ENCODE results near the gene GAB4.

DNA sequence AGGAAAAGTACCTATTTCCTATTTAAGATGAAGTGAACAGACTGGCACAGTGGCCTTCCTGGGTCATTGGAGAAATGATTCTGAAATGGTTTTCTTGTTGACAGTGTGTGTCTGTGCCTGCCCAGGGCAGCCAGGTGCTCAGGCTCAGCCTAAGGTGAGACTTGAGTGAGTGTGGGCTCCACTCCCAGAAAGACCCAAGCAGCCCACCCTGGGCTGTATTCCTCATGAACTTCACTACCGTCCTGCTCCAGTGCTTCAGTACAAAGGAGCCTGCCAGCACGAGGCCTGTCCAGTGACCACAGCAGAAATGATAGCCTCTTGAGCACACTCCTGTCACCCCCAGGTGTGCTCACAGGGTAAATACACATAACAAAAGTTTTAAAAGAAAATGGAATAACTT is 49.5 kb downstream of the GAB4 start:
- TF ChIP-seq NANOG (IDR thresholded peaks at IDR 0.05; ENCODE audit: insufficient read depth, low read depth, low read length, poor library complexity, severe bottlenecking) (no peak), SIN3A (conservative IDR thresholded peaks at IDR 0.05 in 1 of 2, IDR thresholded peaks at IDR 0.05 in 1 of 2; ENCODE audit: low read depth in 1 of 2, low read length in 2 of 2) (no peak), TAF1 (IDR thresholded peaks at IDR 0.05; ENCODE audit: low read depth, low read length) (no peak), HDAC6 (IDR thresholded peaks at IDR 0.05; ENCODE audit: low read depth, low read length) (no peak), EZH2 (IDR thresholded peaks at IDR 0.05; ENCODE audit: low read depth, low read length, severe bottlenecking) (no peak), POLR2AphosphoS5 (IDR thresholded peaks at IDR 0.05; ENCODE audit: low read depth, low read length) (no peak), SRF (IDR thresholded peaks at IDR 0.05; ENCODE audit: low read depth, low read length) (no peak), BRCA1 (IDR thresholded peaks at IDR 0.05; ENCODE audit: low read depth, low read length) (no peak), NRF1 (IDR thresholded peaks at IDR 0.05; ENCODE audit: low read depth, low read length) (no peak)
- TF ChIP-seq, protein P1, sequence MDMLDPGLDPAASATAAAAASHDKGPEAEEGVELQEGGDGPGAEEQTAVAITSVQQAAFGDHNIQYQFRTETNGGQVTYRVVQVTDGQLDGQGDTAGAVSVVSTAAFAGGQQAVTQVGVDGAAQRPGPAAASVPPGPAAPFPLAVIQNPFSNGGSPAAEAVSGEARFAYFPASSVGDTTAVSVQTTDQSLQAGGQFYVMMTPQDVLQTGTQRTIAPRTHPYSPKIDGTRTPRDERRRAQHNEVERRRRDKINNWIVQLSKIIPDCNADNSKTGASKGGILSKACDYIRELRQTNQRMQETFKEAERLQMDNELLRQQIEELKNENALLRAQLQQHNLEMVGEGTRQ (IDR thresholded peaks at IDR 0.05; ENCODE audit: low read length) = no peak
- TF ChIP-seq, protein P2, sequence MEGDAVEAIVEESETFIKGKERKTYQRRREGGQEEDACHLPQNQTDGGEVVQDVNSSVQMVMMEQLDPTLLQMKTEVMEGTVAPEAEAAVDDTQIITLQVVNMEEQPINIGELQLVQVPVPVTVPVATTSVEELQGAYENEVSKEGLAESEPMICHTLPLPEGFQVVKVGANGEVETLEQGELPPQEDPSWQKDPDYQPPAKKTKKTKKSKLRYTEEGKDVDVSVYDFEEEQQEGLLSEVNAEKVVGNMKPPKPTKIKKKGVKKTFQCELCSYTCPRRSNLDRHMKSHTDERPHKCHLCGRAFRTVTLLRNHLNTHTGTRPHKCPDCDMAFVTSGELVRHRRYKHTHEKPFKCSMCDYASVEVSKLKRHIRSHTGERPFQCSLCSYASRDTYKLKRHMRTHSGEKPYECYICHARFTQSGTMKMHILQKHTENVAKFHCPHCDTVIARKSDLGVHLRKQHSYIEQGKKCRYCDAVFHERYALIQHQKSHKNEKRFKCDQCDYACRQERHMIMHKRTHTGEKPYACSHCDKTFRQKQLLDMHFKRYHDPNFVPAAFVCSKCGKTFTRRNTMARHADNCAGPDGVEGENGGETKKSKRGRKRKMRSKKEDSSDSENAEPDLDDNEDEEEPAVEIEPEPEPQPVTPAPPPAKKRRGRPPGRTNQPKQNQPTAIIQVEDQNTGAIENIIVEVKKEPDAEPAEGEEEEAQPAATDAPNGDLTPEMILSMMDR (IDR thresholded peaks at IDR 0.05; ENCODE audit: control extremely low read depth in 1 of 3, insufficient read depth in 1 of 3, low read depth in 1 of 3, low read length in 3 of 3) = no peak

Data from H1 (cell line).